Measurements from ENCODE around the gene DUSP21.

The DUSP21 gene

DNA sequence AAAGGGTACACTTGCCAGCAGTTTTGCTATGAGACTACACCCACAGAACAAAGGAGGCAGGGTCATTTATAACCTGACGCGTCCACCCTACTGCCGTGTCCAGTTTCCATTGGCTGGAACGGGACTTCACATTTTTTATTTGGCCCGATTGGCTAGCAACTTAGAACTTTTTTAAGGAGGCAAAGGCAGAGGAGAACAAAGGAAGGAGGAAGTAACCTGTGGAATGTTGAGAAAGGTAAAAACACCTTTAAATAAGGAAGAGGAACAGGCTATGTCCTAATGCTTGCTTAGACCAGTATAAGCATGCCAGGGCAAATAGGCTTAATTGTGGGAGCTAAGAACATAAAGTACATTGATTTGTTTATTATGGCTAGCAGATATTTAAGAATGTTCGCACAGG, 47.8 kb downstream of the DUSP21 start:
- in situ Hi-C loops (cut with MboI; ENCODE audit: low sequenced_read_pairs, unreplicated experiment): no loop called here
- no peak for DNase-seq (ENCODE audit: low spot score)
- no peak for TF ChIP-seq CTCF (IDR thresholded peaks at IDR 0.05; ENCODE audit: borderline replicate concordance, control extremely low read depth, extremely low read depth, insufficient read depth, missing control alignments)
